Adrenal gland (tissue), 5 donors: ENCODE results near the gene ASMTL.
"Not testable (repeated sequence)": the region's sequence is repeated elsewhere in the genome, so short reads cannot be mapped to it uniquely, and the experiment has no call there.

ENCODE experiments used
- CTCF ChIP-seq, 6 experiments: fragments of 450-650 bp in 4 of 6; fragments of 200-600 bp in 2 of 6; sonication (generic) in 1 of 6; IDR thresholded peaks; 1 replicate in 5 of 6; 2 replicates in 1 of 6; pipeline versions ENCODE4 v1.5.1 to v1.8.0; 2016 to 2021; ENCODE audit warnings: antibody characterized with exemption in 6 of 6, mild to moderate bottlenecking in 2 of 6, moderate library complexity in 1 of 6
- POLR2A ChIP-seq, 2 donors: fragments of 450-650 bp; IDR thresholded peaks; one replicate each; pipeline ENCODE4 v1.6.1; 2017; ENCODE audit warnings: antibody characterized with exemption in 2 of 2, mild to moderate bottlenecking in 2 of 2, moderate library complexity in 1 of 2
- donor health status: DM: no; HTN: no; CAD: no.

GRCh38 chrX:1474593-1474992 lies 21.9 kb upstream of the ASMTL start:
- TF ChIP-seq POLR2A, CTCF (IDR thresholded peaks at IDR 0.05): not testable (repeated sequence)
